NCI-H1436 (cell line): Measurements from ENCODE around the gene SPRN.
"Not testable (repeated sequence)": the region's sequence is repeated elsewhere in the genome, so short reads cannot be mapped to it uniquely, and the experiment has no call there.

Experiments
- DNase-seq: peaks from one replicate; lab custom pipeline; 2025; lab: John Stamatoyannopoulos, UW

Gene SPRN

GRCh38 chr10:133439517-133440461 is 15.4 kb upstream of the SPRN start:
- no peak for DNase-seq

DNA sequence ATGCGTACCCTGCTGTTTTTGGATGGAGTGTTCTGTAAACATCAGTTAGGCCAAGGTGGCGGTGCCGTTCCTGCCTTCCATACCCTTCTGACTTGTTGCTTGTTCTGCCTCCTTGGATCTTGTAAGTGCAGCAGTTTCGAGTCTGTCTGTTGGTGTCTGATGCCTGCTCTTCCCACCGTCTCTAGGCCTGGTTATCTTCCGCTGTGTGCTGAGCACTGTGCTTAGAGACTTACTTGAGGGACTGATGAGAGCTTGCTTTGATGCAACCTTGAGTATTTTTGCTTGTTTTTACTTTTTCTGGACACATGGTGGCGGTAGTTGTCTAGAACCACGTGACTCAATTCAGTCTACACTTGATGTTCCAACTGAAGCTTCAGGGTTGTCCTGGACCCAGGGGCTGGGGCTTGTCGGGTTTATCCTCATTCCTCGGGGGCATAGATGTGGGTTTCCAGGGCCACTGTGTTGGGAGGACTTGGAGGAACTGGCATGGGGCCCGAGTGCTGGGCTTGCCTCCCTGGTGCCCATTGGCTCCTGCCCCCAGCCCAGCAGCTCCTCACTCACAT is 14.4 kb upstream of the SPRN start:
- peak; percentile 27 for DNase-seq

DNA sequence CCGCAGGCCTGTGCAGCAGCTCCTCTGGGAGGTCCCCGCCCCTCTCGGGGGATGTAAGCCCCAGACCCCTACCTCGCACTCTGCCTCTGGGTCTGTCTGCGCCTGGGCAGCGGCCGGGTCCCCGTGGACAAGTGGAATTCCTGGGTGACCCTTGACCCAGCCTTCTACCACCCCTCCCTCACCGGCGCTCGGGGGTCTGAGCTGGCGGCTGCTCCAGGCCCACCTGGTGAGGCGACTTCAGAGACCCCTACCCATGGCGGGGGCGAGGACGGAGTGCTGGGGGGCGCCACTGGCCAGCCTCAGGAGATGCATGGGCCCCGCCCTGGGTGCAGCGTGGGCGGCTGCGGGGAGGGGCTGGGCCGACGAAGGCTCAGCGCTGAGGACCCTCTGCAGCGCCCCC is 8.4 kb upstream of the SPRN start:
- DNase-seq: not testable (repeated sequence)

GRCh38 chr10:133431888-133432613 is 7.6 kb upstream of the SPRN start:
- DNase-seq: not testable (repeated sequence)

DNA sequence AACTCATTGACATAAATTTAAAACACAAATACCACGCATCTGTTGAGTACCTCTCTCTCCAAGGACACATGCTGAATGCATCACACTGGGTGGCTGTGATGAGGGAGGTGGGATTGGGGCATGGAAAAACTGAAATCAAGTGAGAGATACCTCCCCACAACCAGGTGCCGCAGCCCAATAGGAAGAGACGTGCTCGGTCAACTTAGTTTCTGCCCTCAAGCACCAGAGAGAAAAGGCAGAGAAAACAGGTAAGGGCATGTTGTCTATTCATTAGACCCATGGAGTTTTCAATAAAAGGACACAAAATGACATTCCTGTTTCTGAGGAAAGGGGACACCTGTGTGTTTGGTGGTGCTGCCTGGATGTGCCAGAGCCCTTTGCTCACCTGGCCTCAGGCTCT is 5.1 kb upstream of the SPRN start:
- not testable (repeated sequence) for DNase-seq

DNA sequence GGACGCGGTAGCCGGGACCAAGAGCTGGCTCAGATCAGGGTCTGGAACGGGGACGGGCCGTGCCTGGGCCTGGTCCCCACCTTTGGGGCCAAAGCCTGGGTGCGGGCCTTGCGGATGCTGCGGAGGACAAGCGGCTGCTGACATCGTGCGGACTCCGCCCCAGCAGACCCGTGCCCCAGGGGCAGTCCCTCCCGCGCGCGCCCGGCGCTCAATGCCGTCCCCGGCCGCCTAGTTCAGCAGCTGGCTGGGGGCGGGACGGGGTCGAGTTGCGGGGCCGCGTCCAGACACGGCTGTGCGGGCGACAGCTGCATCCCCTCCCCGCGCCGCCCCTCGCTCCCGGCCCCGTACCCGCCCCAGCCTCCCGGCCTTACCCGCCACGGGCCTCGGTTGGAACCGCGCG is 323 bp downstream of the SPRN start:
- not testable (repeated sequence) for DNase-seq

DNA sequence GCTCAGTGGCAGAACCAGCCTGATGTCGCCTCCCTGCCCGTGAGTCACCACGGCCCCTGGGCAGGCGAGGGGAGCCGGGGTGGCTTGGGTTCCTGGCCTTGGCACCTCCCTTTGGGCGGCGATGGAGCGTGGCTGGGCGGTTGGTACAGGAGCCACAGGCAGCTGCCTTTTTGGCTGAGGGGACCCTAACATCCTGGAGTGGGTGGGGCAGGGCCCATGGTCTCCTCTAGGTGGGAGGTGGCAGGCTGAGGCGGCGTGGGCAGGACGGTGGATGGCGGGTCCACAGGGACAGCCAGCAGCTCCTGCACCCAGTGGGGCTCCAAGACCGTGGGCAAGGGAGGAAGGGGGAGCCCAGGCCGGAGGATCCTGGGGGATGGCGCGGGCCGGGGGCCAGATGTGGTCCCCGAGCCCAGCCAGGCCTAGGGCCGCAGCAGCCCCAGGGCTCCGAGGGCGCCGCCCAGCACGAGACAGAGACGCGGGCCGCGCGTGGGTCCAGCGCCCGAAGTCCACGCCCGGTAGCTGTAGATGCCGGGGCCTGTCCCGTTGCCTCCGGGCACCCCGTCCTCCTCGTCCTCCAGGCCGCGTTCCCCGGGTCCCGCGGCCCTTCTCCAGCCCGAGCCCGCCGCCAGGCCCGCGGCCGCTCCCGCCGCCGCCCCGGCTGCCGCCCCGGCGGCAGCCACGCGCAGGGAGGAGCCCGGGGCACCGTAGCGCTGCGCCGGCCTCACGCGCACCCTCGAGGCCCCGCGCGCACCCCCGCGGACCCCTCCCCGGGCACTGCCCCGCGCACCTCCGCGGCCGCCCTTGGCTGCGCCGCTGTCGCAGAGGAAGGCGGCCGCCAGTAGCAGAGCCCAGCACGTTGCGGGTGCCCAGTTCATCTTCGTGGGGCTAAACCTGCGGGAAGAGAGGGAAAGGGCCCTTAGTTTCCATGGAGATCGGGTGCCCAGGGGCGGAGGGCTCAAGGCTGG is 1.3 kb downstream of the SPRN start:
- no peak for DNase-seq

DNA sequence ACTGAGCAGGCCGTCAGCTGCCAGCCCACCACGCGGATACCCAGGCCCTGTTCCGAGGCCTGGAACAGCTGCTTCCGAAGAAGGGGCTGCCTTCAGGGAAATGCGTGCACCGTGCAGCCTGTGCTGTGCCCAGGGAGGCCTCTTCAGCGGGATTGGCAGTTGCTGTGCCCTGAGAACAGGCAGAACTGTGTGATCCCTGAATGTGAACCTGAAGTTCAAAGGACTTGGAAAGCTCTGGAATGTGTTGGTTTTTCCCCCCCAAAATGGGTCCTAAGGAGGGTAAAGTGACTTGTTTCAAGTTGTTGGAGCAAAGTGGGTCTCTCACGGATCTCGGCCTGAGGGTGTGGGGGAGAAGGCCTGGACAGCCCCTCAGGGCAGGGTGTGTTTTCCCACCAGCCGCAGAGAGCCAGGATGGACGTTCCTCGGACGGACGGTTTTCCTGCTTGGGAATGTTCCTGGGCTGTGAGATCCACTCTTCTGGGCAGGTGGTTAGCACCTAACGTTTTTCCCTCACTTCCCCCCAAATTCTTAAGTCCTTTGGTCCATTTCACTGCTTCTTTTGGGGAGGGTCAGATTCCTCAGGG is 2.1 kb downstream of the SPRN start:
- DNase-seq: no peak

GRCh38 chr10:133421336-133422222 is 2.8 kb downstream of the SPRN start:
- DNase-seq: no peak

DNA sequence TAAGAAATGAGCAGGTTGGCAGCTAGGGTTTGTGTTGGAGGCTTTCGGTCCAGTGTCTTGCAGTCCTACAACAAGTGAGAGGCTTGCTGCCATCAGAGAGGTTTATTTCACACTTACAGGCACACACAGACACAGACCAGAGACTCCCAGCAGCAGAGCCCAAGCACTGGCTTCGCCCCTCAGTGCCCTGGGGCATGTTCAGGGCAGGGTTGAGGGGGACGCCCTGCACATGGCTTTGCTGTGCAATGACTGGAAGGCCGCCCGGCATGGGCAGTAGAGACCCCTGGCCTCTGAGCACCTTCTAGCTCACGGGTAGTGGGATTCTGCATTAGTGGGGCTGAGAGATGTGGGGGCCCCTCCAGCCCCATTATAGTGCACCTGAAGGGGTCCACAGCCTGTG is 3.8 kb downstream of the SPRN start:
- no peak for DNase-seq

GRCh38 chr10:133420028-133420427 is 4.4 kb downstream of the SPRN start:
- DNase-seq: no peak

GRCh38 chr10:133419211-133419950 is 5.0 kb downstream of the SPRN start:
- DNase-seq: no peak

GRCh38 chr10:133418289-133418993 is 6.0 kb downstream of the SPRN start:
- DNase-seq: no peak

DNA sequence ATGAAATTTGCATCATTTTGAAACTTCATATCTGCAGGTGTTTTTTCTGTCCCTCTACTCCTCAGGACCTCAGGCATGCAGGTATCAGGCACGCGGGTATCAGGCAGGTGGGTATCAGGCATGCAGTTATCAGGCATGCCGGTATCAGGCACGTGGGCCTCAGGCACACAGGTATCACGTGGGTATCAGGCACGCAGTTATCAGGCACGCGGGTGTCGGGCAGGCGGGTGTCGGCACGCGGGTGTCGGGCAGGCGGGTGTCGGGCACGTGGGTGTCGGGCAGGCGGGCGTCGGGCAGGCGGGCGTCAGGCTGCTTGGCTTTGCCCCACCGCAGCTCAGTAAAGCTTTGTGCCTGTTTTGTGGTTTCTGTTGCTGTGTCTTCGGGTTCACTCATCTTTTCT is 8.7 kb downstream of the SPRN start:
- DNase-seq: no peak

DNA sequence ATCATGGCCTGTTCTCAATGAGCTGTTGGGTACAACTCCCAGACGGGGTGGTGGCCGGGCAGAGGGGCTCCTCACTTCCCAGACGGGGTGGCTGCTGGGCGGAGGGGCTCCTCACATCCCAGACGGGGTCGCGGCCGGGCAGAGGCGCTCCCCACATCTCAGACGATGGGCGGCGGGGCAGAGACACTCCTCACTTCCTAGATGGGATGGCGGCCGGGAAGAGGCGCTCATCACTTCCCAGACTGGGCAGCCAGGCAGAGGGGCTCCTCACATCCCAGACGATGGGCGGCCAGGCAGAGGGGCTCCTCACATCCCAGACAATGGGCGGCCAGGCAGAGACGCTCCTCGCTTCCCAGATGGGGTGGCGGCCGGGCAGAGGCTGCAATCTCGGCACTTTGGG is 10.0 kb downstream of the SPRN start:
- not testable (repeated sequence) for DNase-seq

DNA sequence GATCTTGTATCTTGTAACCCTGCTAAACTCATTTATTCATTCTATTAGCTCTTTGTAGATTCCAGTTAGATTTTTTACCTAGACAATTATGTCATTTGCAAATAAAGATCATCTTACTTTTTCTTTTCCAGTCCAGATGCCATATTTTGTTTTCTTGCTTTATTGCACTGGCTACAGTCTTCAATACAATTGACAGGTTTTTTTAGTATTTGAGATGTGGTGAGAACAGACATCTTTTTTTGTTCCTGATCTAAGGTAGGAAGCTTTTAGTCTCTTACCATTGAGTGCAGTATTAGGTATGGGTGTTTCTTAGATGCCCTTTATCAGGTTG is 12.1 kb downstream of the SPRN start:
- DNase-seq: no peak

DNA sequence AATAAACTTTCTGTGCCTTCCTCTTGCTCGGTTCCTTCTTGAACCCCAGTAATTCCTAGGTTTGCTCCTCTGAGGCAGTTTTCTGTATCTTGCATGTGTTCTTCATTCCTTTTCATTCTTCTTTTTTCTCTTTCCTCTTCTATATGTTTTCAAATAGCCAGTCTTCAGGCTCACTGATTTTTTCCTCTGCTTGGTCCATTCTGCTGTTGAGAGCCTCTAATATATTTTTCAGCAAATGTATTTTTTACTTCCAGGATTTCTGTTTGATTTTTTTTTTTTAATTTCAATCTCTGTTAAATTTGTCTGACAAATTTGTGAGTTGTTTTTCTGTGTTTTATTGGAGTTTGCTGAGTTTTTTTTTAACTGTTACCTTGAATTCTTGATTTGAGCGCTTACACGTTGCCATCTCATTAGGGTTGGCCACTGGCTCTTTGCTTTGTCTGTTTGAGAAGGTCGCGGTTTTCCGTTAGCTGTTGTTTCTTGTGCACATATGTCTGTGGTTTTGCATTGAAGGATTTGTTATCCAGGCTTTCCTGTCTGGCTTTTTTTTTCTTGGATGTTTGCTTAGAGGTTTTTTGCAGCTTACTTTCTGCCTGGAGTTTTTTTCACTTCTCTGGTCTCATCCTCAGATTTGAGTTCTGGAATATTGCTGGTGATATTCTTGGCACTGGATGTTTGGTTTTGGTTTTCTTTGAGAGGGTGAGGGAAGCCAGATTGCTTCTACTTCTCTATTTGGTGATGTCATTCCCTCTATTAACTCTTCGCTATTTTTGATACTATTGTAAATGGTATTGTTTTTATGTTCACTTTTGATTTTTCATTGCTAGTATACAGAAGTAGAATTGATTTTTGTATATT is 12.7 kb downstream of the SPRN start:
- DNase-seq: no peak
